ENCODE data around the gene INHBB.

GRCh38 chr2:120315367-120316033, 30.4 kb upstream of the INHBB start:
- TF ChIP-seq POLR2AphosphoS5 (IDR thresholded peaks at IDR 0.05) (no peak), CTCF (IDR thresholded peaks at IDR 0.05) (no peak), POLR2A (IDR thresholded peaks at IDR 0.05) (no peak)
